Parathyroid adenoma (tissue), 2 donors: ENCODE data around the gene FGF4.

Source experiments
- H2AFZ ChIP-seq: fragments of 300-600 bp; sonication (generic); one replicate; pipeline ENCODE4 v1.7.0; 2017; ENCODE audit warnings: antibody characterized with exemption, mild to moderate bottlenecking
- H3K27ac ChIP-seq: fragments of 300-600 bp; sonication (generic); one replicate; pipeline ENCODE4 v1.7.0; 2017
- H3K27me3 ChIP-seq: fragments of 300-600 bp; sonication (generic); one replicate; pipeline ENCODE4 v1.7.0; 2017; ENCODE audit warnings: low read length; ENCODE audit not compliant: control insufficient read depth, insufficient read depth
- H3K36me3 ChIP-seq: fragments of 300-600 bp; sonication (generic); one replicate; pipeline ENCODE4 v1.7.0; 2017; ENCODE audit warnings: low read length; ENCODE audit not compliant: control insufficient read depth, insufficient read depth
- H3K4me1 ChIP-seq: fragments of 300-600 bp; sonication (generic); one replicate; pipeline ENCODE4 v1.7.0; 2017; ENCODE audit warnings: control low read depth
- H3K4me2 ChIP-seq: fragments of 300-600 bp; sonication (generic); one replicate; pipeline ENCODE4 v1.7.0; 2017; ENCODE audit warnings: low read length
- H3K4me3 ChIP-seq: fragments of 300-600 bp; sonication (generic); one replicate; pipeline ENCODE4 v1.7.0; 2017; ENCODE audit warnings: low read depth, low read length
- H3K79me2 ChIP-seq: fragments of 300-600 bp; sonication (generic); one replicate; pipeline ENCODE4 v1.7.0; 2017; ENCODE audit warnings: control low read depth
- H3K9ac ChIP-seq: fragments of 300-600 bp; sonication (generic); one replicate; pipeline ENCODE4 v1.7.0; 2017; ENCODE audit warnings: mild to moderate bottlenecking
- H3K9me3 ChIP-seq: fragments of 300-600 bp; sonication (generic); one replicate; pipeline ENCODE4 v1.7.0; 2017; ENCODE audit warnings: low read length; ENCODE audit not compliant: control insufficient read depth
- TF ChIP-seq, protein P1 (sequence below): fragments of 300-600 bp; sonication (generic); IDR thresholded peaks from one replicate; pipeline ENCODE4 v1.7.0; 2017; ENCODE audit warnings: antibody characterized with exemption, mild to moderate bottlenecking
- donor health status: primary hyperparathyroidism.

Gene FGF4

DNA sequence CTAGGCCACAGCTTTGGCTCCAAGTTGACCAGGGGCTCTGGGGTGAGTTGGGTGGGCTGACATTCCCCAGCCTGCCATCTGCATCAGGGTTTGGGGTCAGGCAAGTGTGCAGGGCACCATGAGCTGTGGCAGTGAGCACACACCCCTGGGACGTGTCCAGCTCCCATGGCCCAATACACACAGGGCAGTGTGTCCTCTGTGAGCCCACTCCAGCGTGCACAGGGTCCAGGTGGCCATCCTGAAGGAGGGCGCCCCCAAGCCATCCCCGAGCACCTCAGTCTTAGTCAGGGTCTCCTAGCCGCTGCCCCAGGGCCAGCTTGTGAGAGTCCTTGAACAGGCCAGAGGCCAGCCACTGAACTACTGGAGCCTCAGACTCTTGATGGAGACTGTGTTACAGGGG, 45.3 kb upstream of the FGF4 start:
- H3K79me2 ChIP-seq, result no peaks in the 10 kb centered on the region
- H3K4me2 ChIP-seq, result no peak overlapping the region
- H3K27ac ChIP-seq, result no peak overlapping the region
- H3K4me3 ChIP-seq, result no peak overlapping the region
- no peak overlapping the region for H3K9ac ChIP-seq
- no peaks in the 10 kb centered on the region for H3K9me3 ChIP-seq
- H3K4me1 ChIP-seq, result no peaks in the 10 kb centered on the region
- no peaks in the 10 kb centered on the region for H3K27me3 ChIP-seq
- TF ChIP-seq, protein P1, sequence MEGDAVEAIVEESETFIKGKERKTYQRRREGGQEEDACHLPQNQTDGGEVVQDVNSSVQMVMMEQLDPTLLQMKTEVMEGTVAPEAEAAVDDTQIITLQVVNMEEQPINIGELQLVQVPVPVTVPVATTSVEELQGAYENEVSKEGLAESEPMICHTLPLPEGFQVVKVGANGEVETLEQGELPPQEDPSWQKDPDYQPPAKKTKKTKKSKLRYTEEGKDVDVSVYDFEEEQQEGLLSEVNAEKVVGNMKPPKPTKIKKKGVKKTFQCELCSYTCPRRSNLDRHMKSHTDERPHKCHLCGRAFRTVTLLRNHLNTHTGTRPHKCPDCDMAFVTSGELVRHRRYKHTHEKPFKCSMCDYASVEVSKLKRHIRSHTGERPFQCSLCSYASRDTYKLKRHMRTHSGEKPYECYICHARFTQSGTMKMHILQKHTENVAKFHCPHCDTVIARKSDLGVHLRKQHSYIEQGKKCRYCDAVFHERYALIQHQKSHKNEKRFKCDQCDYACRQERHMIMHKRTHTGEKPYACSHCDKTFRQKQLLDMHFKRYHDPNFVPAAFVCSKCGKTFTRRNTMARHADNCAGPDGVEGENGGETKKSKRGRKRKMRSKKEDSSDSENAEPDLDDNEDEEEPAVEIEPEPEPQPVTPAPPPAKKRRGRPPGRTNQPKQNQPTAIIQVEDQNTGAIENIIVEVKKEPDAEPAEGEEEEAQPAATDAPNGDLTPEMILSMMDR, result no peak
- no peak overlapping the region for H2AFZ ChIP-seq
- no peaks in the 10 kb centered on the region for H3K36me3 ChIP-seq

DNA sequence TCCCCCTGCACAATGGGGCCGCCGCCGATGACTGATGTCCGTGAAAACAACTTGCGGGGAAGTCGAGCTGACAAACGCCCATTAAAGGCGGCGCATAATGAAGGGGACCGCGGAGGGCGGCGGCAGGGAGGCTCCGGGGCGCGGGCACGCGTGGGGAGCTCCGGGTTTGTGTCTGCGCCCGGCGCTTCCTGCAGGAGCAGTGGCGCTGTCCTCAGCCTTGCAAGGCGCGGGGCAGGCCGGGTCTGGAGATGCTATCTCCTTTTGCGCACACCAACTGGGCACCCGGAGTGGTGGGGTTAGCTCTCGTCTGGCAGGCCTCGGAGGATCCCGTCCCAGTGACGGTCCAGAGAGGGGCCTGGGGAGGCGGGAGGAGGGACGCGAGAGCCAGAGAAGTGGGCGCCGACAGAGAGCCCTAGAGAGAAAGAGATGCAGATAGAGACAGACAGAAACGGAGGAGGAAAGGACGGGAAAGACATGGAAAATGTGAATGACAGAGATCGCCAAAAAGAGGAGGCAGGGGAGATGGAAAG, 44.5 kb upstream of the FGF4 start:
- no peak overlapping the region for H3K4me3 ChIP-seq
- H3K4me2 ChIP-seq, result no peak overlapping the region
- no peaks in the 10 kb centered on the region for H3K36me3 ChIP-seq
- H3K27me3 ChIP-seq, result no peaks in the 10 kb centered on the region
- no peak overlapping the region for H3K27ac ChIP-seq
- no peak overlapping the region for H3K9ac ChIP-seq
- no peaks in the 10 kb centered on the region for H3K79me2 ChIP-seq
- TF ChIP-seq, protein P1, result no peak
- H3K9me3 ChIP-seq, result no peaks in the 10 kb centered on the region
- H2AFZ ChIP-seq, result no peak overlapping the region
- H3K4me1 ChIP-seq, result no peaks in the 10 kb centered on the region

DNA sequence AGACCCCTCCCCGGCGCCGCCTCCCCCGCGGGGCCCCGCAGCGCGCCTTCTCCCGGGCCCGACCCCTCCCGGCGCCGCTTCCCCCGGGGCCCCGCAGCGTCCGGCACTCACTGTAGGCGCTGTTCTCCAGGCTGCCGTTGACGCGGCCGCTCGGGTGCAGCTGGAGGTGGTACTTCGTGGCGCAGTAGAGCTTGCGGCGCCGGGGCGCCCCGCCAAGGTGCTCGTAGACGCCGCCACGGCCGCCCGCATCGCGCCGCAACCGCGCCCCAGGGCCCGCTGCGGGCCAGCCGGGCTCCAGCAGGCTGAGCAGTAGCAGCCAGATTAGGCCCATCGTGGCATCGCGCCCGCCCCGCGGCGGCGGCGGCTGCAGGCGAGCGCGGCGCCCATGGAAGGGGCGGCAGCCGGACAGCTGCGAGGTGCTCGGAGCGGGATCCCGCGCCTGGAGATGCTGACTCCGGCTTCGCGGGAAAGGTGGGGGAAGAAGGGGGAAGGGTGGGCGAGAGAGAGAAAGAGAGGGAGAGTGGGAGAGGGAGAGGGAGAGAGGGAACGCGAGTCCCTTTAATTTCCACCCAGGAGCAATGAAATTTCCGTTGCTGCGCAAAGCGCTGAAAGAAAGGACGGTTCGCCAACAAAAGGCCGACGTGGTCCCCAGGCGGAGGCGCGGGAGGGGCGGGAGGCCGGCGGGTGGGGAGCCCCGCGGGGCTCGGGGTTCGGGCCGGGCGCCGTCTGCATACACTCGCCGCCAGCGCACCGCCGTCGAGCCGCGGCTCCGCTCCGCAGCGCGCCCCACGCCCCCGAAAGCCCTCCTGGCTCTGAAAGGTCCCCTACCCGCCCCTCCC, 43.7 kb upstream of the FGF4 start, which contains the start of gene FGF3:
Gene FGF3, minus strand, starts transcription at position 814 of the 839 bp plus-strand sequence. Its CDS starts 483 bp downstream, at position 331.
- H3K4me2 ChIP-seq, result no peak within 1 kb of the TSS
- H3K79me2 ChIP-seq, result no peaks in the 10 kb centered on the region
- no peaks in the 10 kb centered on the region for H3K27me3 ChIP-seq

DNA sequence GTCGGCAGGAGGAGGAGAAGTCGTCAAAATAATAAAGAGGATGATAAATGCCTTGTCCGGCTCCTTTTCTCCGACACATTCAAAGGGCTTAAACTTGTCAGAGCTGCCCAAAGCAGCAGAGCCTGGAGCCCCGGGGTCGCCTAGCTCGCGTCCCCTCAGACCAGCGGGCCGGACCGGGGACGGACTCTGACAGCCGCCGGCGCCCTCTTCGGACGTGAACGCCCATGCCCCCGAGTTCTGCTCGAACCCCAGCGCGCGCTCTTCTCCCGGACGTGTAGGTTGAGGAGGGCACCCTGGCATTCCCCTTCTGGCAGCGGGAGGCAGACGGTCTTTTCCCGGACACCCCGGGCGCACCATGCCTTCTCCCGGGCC, 43.1 kb upstream of the FGF4 start:
- Histone ChIP-seq H3K36me3 (no peaks in the 10 kb centered on the region), H3K27ac (no peak overlapping the region), H3K79me2 (no peaks in the 10 kb centered on the region), H3K4me2 (no peak overlapping the region), H3K9me3 (no peaks in the 10 kb centered on the region), H3K9ac (no peak overlapping the region), H2AFZ (no peak overlapping the region), H3K4me3 (no peak overlapping the region), H3K27me3 (no peaks in the 10 kb centered on the region), H3K4me1 (no peaks in the 10 kb centered on the region)
- TF ChIP-seq, protein P1, result no peak

More for the DNA sequence above, 43.7 kb upstream of the FGF4 start, which contains the start of gene FGF3:
- no peak within 1 kb of the TSS for H3K9ac ChIP-seq
- no peaks in the 10 kb centered on the region for H3K4me1 ChIP-seq
- no peak within 1 kb of the TSS for H3K27ac ChIP-seq
- no peak within 1 kb of the TSS for H2AFZ ChIP-seq
- H3K36me3 ChIP-seq, result no peaks in the 10 kb centered on the region
- H3K4me3 ChIP-seq, result no peak within 1 kb of the TSS
- TF ChIP-seq, protein P1, result no peak
- H3K9me3 ChIP-seq, result no peaks in the 10 kb centered on the region
